ENCODE results near the gene GP2. TPM values are rescaled to one million over a fixed set of nuclear protein-coding genes. Genes with fewer than 3 reads are reported as not detected.

Gene GP2
- under 1 TPM; 0.09 to 0.25 TPM for total RNA-seq
- under 1 TPM; 0.29 to 0.31 TPM for polyA plus RNA-seq

GRCh38 chr16:20327444-20328041 is at the start of gene GP2:
TSS of gene GP2 (minus strand) at chr16:20327513. CDS start at chr16:20326431, 1,082 bp downstream.
- no peak for DNase-seq (ENCODE audit: low spot score)
- Histone ChIP-seq H3K4me3 (ENCODE audit: low read depth in 1 of 3, low read length in 3 of 3) (no peak within 1 kb of the TSS), H3K9me3 (ENCODE audit: control insufficient read depth in 4 of 4, low read length in 3 of 4) (no peaks in the 10 kb centered on the region), H3K4me1 (ENCODE audit: control insufficient read depth in 4 of 4, insufficient read depth in 4 of 4, low read length in 3 of 4) (no peaks in the 10 kb centered on the region), H3K36me3 (ENCODE audit: control insufficient read depth in 4 of 4, insufficient read depth in 3 of 4, low read depth in 1 of 4, low read length in 3 of 4) (no peaks in the 10 kb centered on the region), H3K27me3 (ENCODE audit: control insufficient read depth in 4 of 4, insufficient read depth in 4 of 4, low read length in 3 of 4) (no peaks in the 10 kb centered on the region), H3K27ac (ENCODE audit: low read depth in 1 of 2, low read length in 2 of 2) (no peak within 1 kb of the TSS), H3K9ac (ENCODE audit: low read depth in 1 of 2, low read length in 2 of 2) (no peak within 1 kb of the TSS)
- WGBS, result 67% methylated on average over 7 of the region's 7 CpGs
- TF ChIP-seq TAF1 (conservative IDR thresholded peaks at IDR 0.05), result no peak
- TF ChIP-seq, protein P1, sequence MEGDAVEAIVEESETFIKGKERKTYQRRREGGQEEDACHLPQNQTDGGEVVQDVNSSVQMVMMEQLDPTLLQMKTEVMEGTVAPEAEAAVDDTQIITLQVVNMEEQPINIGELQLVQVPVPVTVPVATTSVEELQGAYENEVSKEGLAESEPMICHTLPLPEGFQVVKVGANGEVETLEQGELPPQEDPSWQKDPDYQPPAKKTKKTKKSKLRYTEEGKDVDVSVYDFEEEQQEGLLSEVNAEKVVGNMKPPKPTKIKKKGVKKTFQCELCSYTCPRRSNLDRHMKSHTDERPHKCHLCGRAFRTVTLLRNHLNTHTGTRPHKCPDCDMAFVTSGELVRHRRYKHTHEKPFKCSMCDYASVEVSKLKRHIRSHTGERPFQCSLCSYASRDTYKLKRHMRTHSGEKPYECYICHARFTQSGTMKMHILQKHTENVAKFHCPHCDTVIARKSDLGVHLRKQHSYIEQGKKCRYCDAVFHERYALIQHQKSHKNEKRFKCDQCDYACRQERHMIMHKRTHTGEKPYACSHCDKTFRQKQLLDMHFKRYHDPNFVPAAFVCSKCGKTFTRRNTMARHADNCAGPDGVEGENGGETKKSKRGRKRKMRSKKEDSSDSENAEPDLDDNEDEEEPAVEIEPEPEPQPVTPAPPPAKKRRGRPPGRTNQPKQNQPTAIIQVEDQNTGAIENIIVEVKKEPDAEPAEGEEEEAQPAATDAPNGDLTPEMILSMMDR (IDR thresholded peaks at IDR 0.05; ENCODE audit: low read depth, low read length, missing input control), result no peak
- TF ChIP-seq HNF4G (IDR thresholded peaks at IDR 0.05), result no peak
- no peak for TF ChIP-seq GABPA (IDR thresholded peaks at IDR 0.05 in 1 of 2, conservative IDR thresholded peaks at IDR 0.05 in 1 of 2)
- TF ChIP-seq RXRA (IDR thresholded peaks at IDR 0.05), result no peak
- no peak for TF ChIP-seq FOXA2 (IDR thresholded peaks at IDR 0.05)
- no peak for TF ChIP-seq HNF4A (conservative IDR thresholded peaks at IDR 0.05)
- no peak for TF ChIP-seq EGR1 (IDR thresholded peaks at IDR 0.05; ENCODE audit: low read depth in 2 of 2)

GRCh38 chr16:20372701-20373100 is 45.4 kb upstream of the GP2 start:
- WGBS, result 86% methylated on average over 5 of the region's 5 CpGs
- H3K4me1 ChIP-seq (ENCODE audit: control insufficient read depth in 4 of 4, insufficient read depth in 4 of 4, low read length in 3 of 4), result no peaks in the 10 kb centered on the region
- no peak overlapping the region for H3K4me3 ChIP-seq (ENCODE audit: low read depth in 1 of 3, low read length in 3 of 3)
- no peaks in the 10 kb centered on the region for H3K9me3 ChIP-seq (ENCODE audit: control insufficient read depth in 4 of 4, low read length in 3 of 4)
- no peaks in the 10 kb centered on the region for H3K36me3 ChIP-seq (ENCODE audit: control insufficient read depth in 4 of 4, insufficient read depth in 3 of 4, low read depth in 1 of 4, low read length in 3 of 4)
- no peak for DNase-seq (ENCODE audit: low spot score)
- H3K27ac ChIP-seq (ENCODE audit: low read depth in 1 of 2, low read length in 2 of 2), result no peak overlapping the region
- TF ChIP-seq FOXA2 (IDR thresholded peaks at IDR 0.05), result no peak
- TF ChIP-seq, protein P1 (IDR thresholded peaks at IDR 0.05; ENCODE audit: low read depth, low read length, missing input control), result no peak
- no peak for TF ChIP-seq FOXA1 (IDR thresholded peaks at IDR 0.05)
- no peak for TF ChIP-seq EGR1 (IDR thresholded peaks at IDR 0.05; ENCODE audit: low read depth in 2 of 2)
- no peak for TF ChIP-seq YY1 (IDR thresholded peaks at IDR 0.05)
- TF ChIP-seq TAF1 (conservative IDR thresholded peaks at IDR 0.05), result no peak
- no peak for TF ChIP-seq HNF4G (IDR thresholded peaks at IDR 0.05)
- TF ChIP-seq NR2F2 (IDR thresholded peaks at IDR 0.05), result no peak
- no peak for TF ChIP-seq RAD21 (IDR thresholded peaks at IDR 0.05)
- no peak for TF ChIP-seq HNF4A (conservative IDR thresholded peaks at IDR 0.05)
- TF ChIP-seq MAX (IDR thresholded peaks at IDR 0.05), result no peak
- H3K27me3 ChIP-seq (ENCODE audit: control insufficient read depth in 4 of 4, insufficient read depth in 4 of 4, low read length in 3 of 4), result no peaks in the 10 kb centered on the region
- H3K9ac ChIP-seq (ENCODE audit: low read depth in 1 of 2, low read length in 2 of 2), result no peak overlapping the region

Data from liver (tissue), 9 donors.